Putamen (tissue), 1 donor: ENCODE results near the gene MYO5A.
"Not testable (repeated sequence)": the region's sequence is repeated elsewhere in the genome, so short reads cannot be mapped to it uniquely, and the experiment has no call there.

Experiments used
- DNase-seq: peaks from one replicate; pipeline ENCODE4 v3.0.0-alpha.2; 2016; ENCODE audit warnings: low spot score

Gene MYO5A

DNA sequence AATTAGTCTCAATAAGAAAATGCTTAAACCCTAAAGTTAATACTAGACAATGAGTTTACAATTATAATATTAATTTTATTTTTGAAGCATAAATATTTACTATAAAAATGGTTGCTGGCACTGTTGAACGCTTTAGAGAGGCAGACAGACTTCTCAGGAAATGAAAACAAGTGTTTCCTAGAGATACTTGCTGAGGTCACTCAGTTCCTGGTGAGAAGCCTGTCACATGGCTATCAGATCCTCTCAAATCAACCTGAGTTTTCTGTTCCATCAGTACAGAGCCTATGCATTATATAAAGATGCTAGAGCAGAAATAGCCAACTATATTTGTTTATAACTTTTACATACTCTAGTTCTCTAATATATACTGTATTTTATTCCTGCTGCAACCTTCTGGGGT, 109.2 kb downstream of the MYO5A start:
- DNase-seq, result no peak

DNA sequence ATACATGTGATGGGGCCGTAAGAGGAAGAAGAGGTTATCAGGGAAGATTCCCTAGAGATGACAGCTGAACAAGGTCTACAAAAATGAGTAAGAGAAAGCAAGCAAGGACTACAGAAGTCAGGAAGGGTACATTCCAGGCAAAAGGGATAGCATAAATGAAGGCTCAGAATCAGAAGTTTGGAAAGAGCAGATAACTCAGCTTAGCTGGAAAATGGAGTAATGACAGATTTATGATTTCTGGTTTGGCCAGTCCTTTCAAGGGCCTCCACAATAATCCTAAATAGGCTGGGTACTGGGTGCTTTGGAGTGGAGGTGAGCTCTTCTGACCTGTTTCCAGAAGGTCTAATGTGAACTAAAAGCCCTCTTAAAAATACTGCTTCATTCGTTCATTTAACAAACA, 110.7 kb downstream of the MYO5A start:
- DNase-seq, result no peak

DNA sequence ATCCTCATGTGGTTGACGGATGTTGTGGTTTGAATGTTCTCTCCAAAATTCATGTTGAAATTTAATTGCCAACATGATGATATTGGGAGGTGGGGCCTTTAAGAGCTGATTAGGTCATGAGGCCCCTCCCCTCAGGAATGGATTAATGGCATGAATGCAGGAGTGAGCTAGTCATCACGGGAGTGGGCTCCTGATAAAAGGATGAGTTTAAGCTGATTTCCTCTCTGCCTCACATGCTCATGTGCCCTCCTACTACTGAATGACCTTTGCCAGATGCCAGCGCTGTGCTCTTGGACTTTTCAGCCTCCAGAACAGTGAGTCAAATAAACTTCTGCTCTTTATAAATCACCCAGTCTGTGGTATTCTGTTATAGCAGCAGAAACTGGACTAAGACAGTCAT, 111.2 kb downstream of the MYO5A start:
- no peak for DNase-seq

DNA sequence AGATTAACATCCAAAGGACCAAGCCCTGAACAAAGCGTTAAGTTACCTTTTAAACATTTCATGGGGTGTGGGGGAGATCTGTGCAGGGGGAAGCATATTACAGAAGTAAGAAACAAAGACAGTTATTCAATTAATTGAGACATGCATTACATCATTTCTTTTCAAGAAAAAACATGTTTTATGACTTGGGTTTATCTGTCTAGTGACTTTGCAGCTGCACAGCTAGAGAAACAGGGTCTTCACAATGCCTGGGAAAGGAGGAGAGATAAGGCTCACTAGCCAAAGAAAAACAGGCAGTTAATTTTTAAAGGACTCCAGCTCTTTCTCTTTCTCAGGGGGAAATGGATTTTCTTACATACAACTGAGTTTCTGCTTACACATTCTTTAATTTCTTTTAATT, 112.1 kb downstream of the MYO5A start:
- not testable (repeated sequence) for DNase-seq

DNA sequence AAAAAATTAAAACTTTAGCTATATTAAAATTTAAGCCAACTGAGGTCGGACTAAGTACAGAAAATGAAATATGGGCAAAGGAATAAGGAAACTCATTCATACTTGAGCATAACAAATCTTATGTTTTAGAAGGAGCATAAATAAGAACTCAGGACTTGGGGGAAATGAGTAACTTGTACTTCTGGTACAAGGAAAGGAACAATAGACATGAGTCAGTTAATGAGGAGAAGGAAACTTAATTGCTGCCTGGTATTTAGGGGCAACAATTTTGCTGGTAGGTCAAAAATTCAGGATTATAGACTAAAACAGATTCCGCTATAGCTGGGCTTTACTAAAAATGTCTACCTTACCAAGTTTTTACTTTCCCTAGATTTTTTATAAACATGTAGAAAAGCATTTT, 113.1 kb downstream of the MYO5A start:
- DNase-seq, result no peak

DNA sequence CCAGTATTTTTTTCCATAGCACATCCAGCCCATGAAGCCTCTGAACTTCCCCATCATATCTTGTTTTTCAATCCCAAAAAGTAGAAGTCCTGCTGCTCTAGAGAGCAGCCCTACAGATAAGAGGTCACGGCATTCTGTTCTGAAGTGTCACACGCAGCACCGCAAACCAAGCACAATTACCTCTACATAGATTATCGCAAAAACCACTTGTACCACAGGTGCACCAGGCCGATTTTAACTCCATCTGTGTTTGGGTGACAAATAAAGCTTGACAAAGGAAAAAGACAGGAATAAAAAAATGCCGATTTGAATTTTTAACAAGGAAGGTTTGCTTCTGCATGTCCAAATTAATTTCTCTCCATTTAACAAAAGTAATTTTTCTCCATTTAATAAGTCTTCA, 113.7 kb downstream of the MYO5A start:
- no peak for DNase-seq

DNA sequence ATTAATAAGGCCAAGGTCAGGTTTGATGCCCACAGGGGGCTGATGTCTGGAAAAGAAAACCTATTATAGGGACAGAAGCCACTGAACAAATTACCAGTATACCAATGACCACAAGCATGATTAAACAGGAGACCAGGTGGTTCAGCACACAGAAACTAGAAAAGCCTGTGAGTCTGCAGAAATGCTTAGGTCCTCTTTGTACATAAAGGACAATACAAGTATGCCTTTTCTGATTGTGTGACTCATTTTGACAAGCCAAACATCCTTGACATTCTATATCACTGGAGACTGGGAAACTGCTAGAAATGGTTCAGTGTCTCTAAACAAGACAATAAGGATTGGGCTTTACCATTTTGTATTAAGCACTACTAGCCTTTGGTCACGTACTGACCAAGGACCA, 119.9 kb downstream of the MYO5A start:
- DNase-seq, result no peak

DNA sequence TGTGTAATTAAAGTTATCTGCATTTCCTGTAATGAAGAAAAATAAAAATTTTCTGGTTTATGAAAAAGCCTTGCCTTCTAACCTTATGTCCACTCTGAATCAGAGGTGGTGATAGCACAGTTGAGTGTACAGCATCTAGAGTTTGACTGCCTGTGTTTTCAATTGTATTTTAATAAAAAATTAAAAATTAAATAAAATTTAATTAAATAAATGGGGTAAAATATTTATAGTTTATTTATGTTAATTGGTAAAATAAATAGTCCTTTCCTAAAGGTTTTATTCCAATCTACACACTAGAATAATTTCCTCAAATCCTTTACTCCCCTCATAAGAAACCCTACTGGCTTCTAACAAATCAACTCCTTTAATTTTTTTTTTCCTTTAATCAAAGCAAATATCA, 121.3 kb downstream of the MYO5A start:
- no peak for DNase-seq

DNA sequence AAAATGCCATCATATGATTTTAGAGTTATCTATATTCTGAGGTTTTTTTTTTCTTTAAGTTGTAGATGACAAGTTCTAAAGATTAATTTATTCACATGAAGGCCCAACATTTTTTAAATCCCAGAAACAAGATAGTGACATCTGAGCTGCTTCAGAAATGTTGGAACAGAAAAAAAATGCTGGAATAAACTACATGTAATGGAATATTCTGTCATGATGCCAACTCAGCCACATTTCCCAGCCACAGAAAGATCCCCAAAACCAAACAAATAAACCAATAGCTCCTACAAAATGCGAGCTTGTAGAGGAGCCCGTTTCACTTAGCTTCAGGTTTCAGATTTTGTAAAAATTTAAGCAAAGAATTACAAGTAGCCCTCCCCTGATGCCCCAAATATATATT, 122.1 kb downstream of the MYO5A start:
- no peak for DNase-seq

DNA sequence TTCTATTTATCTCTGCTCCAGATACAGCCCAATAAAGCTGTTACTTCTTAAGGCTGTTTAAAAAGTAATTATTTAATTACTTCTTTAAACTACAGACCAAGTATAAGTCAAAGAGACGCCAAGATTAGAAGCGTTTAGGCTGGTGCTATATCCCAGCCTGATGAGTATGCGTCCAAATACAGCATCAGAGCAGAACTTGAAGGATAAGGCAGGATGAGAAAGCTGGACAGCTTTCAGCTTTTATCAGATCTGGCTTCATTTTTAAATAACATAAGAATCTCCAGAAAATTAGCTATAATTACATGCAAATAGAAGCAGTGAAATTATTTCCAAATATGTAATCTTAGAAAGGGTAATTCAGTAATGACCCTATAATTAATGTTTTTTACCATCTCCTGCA, 122.8 kb downstream of the MYO5A start:
- DNase-seq, result no peak

DNA sequence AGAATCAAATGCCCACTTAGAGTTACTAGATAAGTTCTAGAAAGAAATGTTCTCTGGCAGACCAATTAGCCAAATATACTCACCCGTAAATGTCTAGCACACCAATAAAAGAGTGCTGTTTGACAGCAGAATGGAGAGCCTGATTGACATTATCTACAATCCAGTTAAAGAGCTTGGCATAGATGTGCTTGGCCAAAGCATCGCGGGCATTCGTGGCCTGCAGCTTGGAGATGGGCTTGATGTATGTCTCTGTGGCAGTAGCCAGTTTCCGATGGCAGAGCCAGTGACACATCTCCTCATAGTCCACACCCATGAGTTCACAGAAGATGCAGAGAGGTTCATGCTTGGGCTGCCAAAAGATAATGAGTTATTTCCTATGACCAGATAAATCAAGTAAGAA, 131.6 kb downstream of the MYO5A start:
- DNase-seq, result no peak

DNA sequence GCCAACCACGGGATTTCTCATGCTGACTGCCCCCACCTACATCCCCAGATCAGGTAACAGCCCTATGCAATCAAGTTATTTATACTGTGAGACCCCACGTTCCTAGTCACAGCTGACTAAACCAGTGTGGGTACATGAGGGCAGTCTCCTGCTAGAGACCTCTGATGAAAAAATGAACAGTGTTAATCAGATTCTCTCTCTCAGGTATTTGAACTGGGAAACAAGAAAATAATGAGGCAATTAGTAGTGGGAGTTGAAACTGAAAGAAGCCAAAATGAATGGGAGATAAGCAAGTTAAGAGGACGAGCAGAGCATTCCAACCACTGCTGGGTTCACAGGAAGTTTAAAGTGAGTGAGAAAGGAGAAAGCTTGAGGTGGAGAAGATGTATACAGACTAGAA, 134.6 kb downstream of the MYO5A start:
- DNase-seq, result no peak

DNA sequence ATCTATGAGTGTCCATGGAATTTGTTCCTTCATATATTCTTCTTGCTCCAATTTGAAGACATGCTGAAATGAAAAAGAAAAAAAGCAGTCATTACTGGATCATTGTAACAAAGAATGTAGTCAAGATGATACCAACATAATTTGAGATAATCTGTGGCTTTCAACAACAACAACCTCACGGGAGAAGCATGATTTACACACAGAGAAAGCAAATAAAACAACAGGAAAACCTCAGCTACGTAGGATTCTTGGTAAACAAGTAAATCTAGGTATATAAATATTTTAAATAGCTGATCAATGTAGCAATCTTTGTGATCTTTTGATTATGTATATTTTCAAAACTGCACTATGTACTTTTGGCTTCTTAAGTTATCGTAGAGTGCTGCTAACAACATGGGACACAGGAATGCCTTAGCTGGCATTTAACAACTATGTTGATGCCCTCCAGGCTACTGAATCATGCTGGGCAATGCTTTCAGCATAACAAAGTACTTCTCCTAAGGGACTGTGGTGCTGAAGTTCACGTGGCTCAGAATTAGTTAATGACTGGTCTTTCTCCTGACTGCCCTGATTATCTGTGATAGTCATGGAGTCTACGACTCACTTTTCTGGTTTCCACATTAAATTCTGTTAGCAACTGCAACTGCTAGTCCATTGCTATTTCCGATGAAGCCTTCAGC, 136.5 kb downstream of the MYO5A start:
- DNase-seq, result no peak

DNA sequence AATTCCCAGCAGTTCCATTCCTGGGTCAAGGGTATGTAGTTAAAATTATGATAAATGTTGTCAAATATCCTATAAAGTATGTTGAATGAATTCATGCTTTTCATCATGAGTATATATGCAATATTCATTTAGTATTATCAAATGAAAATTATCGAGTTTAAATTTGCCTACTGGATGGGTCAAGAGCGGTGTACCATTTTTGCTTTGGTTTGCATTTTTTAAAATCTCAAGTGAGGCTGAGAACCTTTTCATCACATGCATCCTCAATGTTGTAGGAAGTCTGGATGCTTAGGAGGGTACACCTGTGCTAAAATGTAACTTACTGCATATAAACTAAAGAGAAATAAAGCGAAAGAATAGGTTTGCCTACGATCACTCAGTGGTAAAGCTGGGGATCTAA, 137.6 kb downstream of the MYO5A start:
- no peak for DNase-seq

DNA sequence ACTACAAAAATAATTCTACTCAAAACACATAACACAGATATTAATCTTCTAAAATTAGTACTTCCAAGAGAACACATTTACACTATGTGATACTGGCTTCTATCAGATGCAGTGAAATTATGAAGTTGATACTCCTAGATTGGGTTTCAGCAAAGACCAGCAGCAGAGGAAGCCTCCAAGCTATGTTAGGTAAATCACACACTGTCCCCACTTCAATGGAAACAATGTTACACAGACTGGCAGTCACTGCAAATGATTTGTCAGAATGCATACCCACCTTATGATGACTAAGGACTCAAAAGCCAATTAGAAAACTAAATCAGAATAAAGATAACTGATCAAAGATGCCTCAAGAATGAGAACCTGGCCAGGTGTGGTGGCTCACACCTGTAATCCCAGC, 143.0 kb downstream of the MYO5A start:
- no peak for DNase-seq

DNA sequence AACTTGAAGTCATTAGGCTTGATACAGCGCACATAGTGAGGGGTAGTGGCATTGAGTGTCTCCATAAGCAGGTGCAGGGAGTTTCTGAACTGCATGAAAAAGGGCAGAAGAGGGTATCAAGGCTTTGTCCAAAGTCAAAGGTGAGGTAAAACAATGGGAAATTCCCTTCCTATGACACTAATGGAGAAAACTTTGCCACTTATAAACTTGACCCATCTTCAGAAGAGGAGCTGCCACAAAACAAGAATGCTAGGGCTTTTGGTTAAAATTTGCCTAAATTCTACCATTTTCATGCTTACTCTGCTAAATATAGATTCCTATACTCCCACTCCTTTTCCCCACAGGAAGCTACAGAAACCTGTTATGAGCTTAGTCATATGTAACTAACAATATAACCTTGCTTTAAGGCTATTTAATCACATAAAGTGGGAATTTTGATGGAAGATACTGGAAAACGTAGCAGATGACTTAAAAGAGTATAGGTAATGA, 145.5 kb downstream of the MYO5A start:
- DNase-seq, result peak; percentile 32

DNA sequence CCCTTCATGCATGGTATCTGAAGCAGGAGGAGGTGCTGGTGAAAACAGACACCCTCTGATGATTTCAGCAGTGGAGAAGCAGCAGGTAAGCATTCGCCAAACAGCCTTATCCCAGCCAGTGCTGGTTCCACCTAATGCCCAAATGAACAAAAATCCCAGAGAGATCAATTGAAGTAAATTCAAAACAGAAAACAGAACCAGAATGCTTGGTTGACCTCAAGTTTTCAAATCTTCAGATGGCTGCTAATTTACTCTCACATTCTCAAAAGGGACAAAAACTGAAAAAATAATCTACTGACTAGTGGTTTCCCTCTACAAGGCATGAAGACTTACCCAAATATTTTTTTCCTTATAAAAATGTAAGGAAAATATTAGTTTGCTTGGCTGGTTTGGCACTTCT, 146.0 kb downstream of the MYO5A start:
- DNase-seq, result no peak

DNA sequence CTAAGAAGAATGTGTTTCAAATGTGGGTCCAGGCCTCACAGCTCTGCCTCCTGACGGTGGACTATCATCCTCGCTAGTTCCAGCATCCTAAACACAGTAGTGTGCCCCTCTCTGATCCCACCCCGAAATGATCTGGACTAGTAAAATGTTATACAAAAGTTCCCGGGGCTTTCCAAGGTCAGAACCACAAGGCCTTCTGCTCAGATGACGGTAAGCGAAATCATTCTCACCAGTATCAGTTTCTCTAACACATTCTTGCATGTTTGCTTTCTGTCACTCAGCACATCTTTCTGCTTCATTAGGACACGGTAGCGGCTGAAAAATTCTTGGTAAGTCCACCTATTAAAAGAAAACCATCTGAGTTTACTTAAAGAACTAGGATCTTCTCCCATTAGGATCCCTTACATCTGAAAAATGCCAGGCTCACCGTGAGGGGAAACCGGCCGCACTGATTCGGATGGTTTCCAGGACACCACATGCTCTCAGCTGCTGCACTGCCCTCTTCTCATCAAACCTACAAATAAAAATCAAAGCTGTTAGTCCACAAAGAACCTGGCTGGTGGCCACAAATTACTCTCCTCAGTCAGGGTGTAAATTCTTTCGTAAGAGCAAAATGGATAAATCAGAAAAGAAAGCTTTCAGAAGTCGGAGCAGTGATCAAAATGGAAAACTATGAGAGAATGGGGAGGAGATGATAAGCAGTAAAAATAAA, 149.1 kb downstream of the MYO5A start:
- no peak for DNase-seq

DNA sequence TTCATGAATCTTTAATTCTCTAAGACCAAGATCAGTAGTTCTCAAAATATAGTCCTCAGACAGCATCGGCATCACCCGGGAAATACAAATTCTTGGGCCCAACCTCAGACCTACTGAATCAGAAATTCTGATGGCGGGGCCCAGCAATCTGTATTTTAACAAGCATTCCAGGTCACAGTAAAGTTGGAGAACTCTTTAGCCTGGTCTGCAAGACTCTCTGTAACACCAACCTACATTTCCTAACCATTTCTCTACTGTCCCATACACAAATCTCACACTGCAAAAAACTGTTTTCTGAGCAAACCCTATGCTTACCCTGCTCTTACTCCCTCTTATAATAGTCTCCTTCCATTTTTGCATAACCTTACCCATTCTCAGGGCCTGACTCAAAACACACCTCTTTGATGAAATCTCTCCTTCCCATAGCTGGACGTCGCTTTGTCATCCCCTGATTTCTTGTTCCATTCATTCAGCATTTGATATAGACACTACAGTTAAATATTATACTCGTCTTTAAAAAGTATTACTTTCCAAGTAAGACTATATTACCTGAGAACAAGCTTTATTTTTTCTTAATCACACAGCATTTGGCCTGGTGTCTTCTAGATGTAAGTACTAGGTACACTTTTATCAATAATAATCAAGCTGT, 149.8 kb downstream of the MYO5A start:
- no peak for DNase-seq

DNA sequence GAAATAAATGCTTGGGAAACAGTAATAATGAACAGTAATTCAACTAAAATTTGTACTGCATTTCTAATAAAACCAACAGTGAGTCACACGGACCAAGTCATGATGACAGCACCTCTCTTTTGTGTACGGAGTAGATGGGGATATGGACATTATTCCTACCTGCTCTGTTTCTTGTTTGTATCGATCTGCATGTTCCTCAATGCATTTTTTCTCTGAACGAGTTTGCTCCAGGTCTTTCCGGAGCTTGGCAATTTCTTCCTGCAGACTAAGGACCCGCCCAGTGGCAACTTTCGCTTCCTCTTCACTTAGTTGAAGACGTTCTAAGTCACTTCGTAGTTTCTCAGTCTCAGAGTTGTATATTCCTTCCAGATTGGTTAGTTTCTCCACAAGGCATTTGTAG, 158.7 kb downstream of the MYO5A start:
- DNase-seq, result no peak

DNA sequence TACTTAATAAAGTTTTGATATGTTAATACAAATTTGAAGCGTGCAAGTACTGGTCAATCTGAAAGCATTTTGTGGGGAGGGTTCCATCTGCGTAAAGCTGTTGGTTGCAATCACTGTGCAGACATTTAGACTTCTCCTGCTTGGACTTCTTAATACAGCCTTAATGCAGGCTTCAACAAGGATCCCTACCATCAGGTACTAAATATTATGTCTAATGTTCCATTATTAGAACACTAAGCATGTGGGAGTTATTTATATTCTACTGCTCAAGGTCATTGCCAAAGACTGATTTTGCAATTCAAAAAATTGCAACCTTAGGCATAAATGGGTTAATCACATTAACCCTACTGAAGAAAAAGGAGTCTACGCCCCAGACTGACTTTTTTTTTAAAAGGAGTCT, 159.2 kb downstream of the MYO5A start:
- DNase-seq, result no peak

DNA sequence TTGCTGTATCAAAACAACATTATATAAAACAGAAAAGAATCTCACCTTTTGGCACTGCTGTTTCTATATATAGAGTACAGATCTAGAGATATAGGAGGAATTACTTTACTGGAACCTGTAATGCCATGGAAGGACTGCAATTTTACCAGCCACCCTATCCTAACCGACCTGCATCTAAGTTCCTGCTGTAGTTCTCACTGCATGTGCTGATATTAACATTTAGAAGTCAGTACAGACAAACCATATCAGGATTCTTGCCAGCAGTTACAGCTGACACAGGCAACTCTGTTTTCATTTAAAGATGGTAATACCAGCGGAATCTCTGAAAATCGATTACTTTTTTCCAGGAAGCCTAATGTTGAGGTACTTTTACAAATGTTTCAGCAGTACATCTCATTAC, 159.7 kb downstream of the MYO5A start:
- DNase-seq, result no peak

DNA sequence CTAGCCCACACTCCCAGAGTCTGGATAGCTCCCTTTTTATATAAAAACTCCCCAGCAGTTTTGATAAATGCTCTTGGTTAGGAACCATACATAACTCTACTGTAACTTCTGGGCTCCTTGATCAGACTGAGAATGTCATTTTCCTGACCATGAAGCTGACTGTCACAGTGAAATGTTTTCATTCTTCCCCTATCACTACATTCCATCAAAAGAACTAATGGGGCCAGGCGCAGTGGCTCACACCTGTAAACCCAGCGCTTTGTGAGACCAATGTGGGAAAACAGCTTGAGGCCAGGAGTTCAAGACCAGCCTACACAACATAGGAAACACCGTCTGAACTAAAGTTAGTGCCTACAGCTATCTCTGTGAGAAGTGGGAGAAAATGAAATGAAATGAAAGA, 160.3 kb downstream of the MYO5A start:
- no peak for DNase-seq
